Left colon (tissue), 2 donors: Measurements from ENCODE around the gene NUB1. TPM values are rescaled to one million over a fixed set of nuclear protein-coding genes. Genes with fewer than 3 reads are reported as not detected.
"Not testable (repeated sequence)": the region's sequence is repeated elsewhere in the genome, so short reads cannot be mapped to it uniquely, and the experiment has no call there.

Experiments
- ATAC-seq: fragments of 200-7000 bp; cut with Tn5 transposase; one replicate; pipeline ENCODE4 v1.9.1; 2020; ENCODE audit warnings: mild to moderate bottlenecking, moderate library complexity
- DNase-seq, 2 donors: peaks; one replicate each; pipeline ENCODE4 v3.0.0-alpha.2; 2020
- intact Hi-C, 2 donors: fragments of 100-400 bp; cut with DNase I in 1 of 2; cut with micrococcal nuclease in 1 of 2; formaldehyde crosslinking; loops; one replicate each; pipeline versions ENCODE4 v1.11.2 to v1.14.0; 2022; cut with DNase I, micrococcal nuclease
- long read RNA-seq: library from polyadenylated mRNA; unstranded; transcript quantifications from one replicate; pipeline ENCODE4 v2.0.0, GENCODE V29; 2021
- total RNA-seq, 2 donors: library from RNA; stranded (reverse); fragmentation: NEBNext Ultra II Directional; extraction: Animal tissue kit (Norgen Biotek cat#: 25700); gene quantifications; one replicate each; pipeline ENCODE4 v1.2.1, GENCODE V29; 2021
- donor health status: DM: no; HTN: no; CAD: no.
- donor health status: DM: yes; HTN: yes; CAD: no.

The NUB1 gene
- 10 to 100 TPM; 50.7 to 53.3 TPM for total RNA-seq
- long read RNA-seq, transcript NUB1-201 (15 exons, 3,180 nt): major isoform, 6 of 37 reads
- long read RNA-seq, partial matches to known transcripts: 16 of 37 reads
- long read RNA-seq, other reads (novel, unspliced or antisense): 13 of 37 reads

GRCh38 chr7:151341357-151342101, at the start of gene NUB1:
Gene NUB1, plus strand, starts transcription at chr7:151341812. Its CDS starts 3,538 bp downstream, at chr7:151345350.
- ATAC-seq (peak; percentile 95), DNase-seq (peak; percentile 89 to 96)
- intact Hi-C loops: no loop called here

- intact Hi-C loops: no loop called here
- ATAC-seq (no peak), DNase-seq (no peak)
These were observed 48.8 kb upstream of the NUB1 start for GRCh38 chr7:151292850-151293249.

GRCh38 chr7:151296202-151296992, 45.2 kb upstream of the NUB1 start:
- intact Hi-C loops: no loop called here
- ATAC-seq: no peak
- no peak for DNase-seq

- ATAC-seq: no peak
- intact Hi-C loops: no loop called here
- no peak for DNase-seq
These were observed 42.8 kb upstream of the NUB1 start for GRCh38 chr7:151298765-151299164.

- DNase-seq (no peak), ATAC-seq (no peak)
- intact Hi-C loops: no loop called here
These were observed 42.1 kb upstream of the NUB1 start for GRCh38 chr7:151299530-151299929.

- no peak for DNase-seq
- no peak for ATAC-seq
- intact Hi-C loops: loop anchor here in 1 of 2 donors (10.0 kb wide), 1 partner anchor 55 kb away; the partner anchor contains the start of gene SMARCD3
These were observed 41.5 kb upstream of the NUB1 start for GRCh38 chr7:151299940-151300645.

GRCh38 chr7:151301471-151302462, 39.8 kb upstream of the NUB1 start:
- ATAC-seq (no peak), DNase-seq (no peak)
- intact Hi-C loops: loop anchor here in 1 of 2 donors (10.0 kb wide), 1 partner anchor 57 kb away; the partner anchor contains the start of gene SMARCD3

GRCh38 chr7:151304251-151304650, 37.4 kb upstream of the NUB1 start:
- ATAC-seq, DNase-seq: not testable (repeated sequence)
- intact Hi-C loops: loop anchor here in 1 of 2 donors (10.0 kb wide), 1 partner anchor 59 kb away; the partner anchor contains the start of gene SMARCD3

GRCh38 chr7:151304856-151305255, 36.8 kb upstream of the NUB1 start:
- ATAC-seq (no peak), DNase-seq (no peak)
- intact Hi-C loops: loop anchor here in 1 of 2 donors (10.0 kb wide), 1 partner anchor 60 kb away; the partner anchor contains the start of gene SMARCD3

- DNase-seq (no peak), ATAC-seq (no peak)
- intact Hi-C loops: loop anchor here in 1 of 2 donors (10.0 kb wide), 1 partner anchor 62 kb away; the partner anchor contains the start of gene SMARCD3
These were observed 35.2 kb upstream of the NUB1 start for GRCh38 chr7:151306374-151306773.

GRCh38 chr7:151306860-151307259, 34.8 kb upstream of the NUB1 start:
- no peak for ATAC-seq
- intact Hi-C loops: loop anchor here in 1 of 2 donors (10.0 kb wide), 1 partner anchor 62 kb away; the partner anchor contains the start of gene SMARCD3
- DNase-seq: no peak

- intact Hi-C loops: loop anchor here in 1 of 2 donors (10.0 kb wide), 1 partner anchor 63 kb away; the partner anchor contains the start of gene SMARCD3
- DNase-seq (no peak), ATAC-seq (no peak)
These were observed 34.1 kb upstream of the NUB1 start for GRCh38 chr7:151307536-151307935.

- intact Hi-C loops: loop anchor here in 1 of 2 donors (10.0 kb wide), 1 partner anchor 63 kb away; the partner anchor contains the start of gene SMARCD3
- no peak for ATAC-seq
- DNase-seq: no peak
These were observed 33.4 kb upstream of the NUB1 start for GRCh38 chr7:151308256-151308655.

- intact Hi-C loops: loop anchor here in 1 of 2 donors (10.0 kb wide), 1 partner anchor 64 kb away; the partner anchor contains the start of gene SMARCD3
- ATAC-seq (no peak), DNase-seq (no peak)
These were observed 32.8 kb upstream of the NUB1 start for GRCh38 chr7:151308791-151309190.

GRCh38 chr7:151309311-151309710, 32.3 kb upstream of the NUB1 start:
- intact Hi-C loops: loop anchor here in 1 of 2 donors (10.0 kb wide), 1 partner anchor 65 kb away; the partner anchor contains the start of gene SMARCD3
- DNase-seq (no peak), ATAC-seq (no peak)

GRCh38 chr7:151310578-151310977, 31.0 kb upstream of the NUB1 start:
- peak; percentile 82 for ATAC-seq
- no peak for DNase-seq
- intact Hi-C loops: no loop called here

- intact Hi-C loops: no loop called here
- DNase-seq (no peak), ATAC-seq (no peak)
These were observed 30.2 kb upstream of the NUB1 start for GRCh38 chr7:151311294-151311864.
